GM12878 (cell line): ENCODE data around the gene OR51A7. TPM values are rescaled to one million over a fixed set of nuclear protein-coding genes. Genes with fewer than 3 reads are reported as not detected.

Experiments used
- ATAC-seq: fragments of 200-7000 bp; cut with Tn5 transposase; 3 replicates; pipeline ENCODE4 v1.9.1; 2020; ENCODE audit warnings: mild to moderate bottlenecking, moderate library complexity
- BruUV-seq: library from RNA; stranded (reverse); fragments of 400-500 nt; replicated peaks from 2 replicates; lab custom pipeline; 2021; lab: Mats Ljungman, UMichigan
- CTCF ChIA-PET: fragments of 300-600 bp; sonication (Branson Sonifier 250); formaldehyde crosslinking; extraction: SDS; loops from one replicate; lab custom pipeline; 2021; ENCODE audit warnings: inconsistent platforms; lab: Yijun Ruan, JAX
- POLR2A ChIA-PET: fragments of 350-600 bp; formaldehyde crosslinking; extraction: SDS; loops from one replicate; lab custom pipeline; 2021; ENCODE audit warnings: inconsistent platforms; lab: Charles Lee
- RAD21 ChIA-PET: fragments of 300-600 bp; sonication (Branson Sonifier 250); formaldehyde crosslinking; loops from one replicate; lab custom pipeline; 2023; ENCODE audit warnings: antibody characterized with exemption; ENCODE audit not compliant: unreplicated experiment; lab: Charles Lee
- SMC1A ChIA-PET: fragments of 300-600 bp; sonication (Branson Sonifier 250); formaldehyde crosslinking; loops from one replicate; lab custom pipeline; 2023; ENCODE audit not compliant: unreplicated experiment, uncharacterized antibody; lab: Charles Lee
- DNase-seq: peaks from one replicate; pipeline ENCODE4 v3.0.0-alpha.2; 2011; ENCODE audit warnings: low read depth, low spot score
- FAIRE-seq: peaks from 3 replicates; lab custom pipeline; 2011; peaks lifted over from hg19 to GRCh38; lab: Jason Lieb, UNC
- H2AFZ ChIP-seq: 2 replicates; pipeline ENCODE4 v1.6.0; 2011; ENCODE audit warnings: low read depth, low read length, control low read depth; ENCODE audit not compliant: control insufficient read depth
- H3K27ac ChIP-seq: 2 replicates; pipeline ENCODE4 v1.5.1; 2011; ENCODE audit warnings: control low read depth; ENCODE audit not compliant: control insufficient read depth, insufficient read depth
- H3K27me3 ChIP-seq, 2 experiments: replicated peaks in 1 of 2; 2 replicates each; pipeline versions ENCODE4 v1.6.0 to v1.6.1; 2011; ENCODE audit warnings: low read length in 1 of 2; ENCODE audit not compliant: control insufficient read depth in 2 of 2, insufficient read depth in 2 of 2
- H3K36me3 ChIP-seq, 2 experiments: 2 replicates each; pipeline ENCODE4 v1.5.1; 2011; ENCODE audit warnings: low read length in 1 of 2; ENCODE audit not compliant: control insufficient read depth in 2 of 2, insufficient read depth in 2 of 2
- H3K4me1 ChIP-seq: 2 replicates; pipeline ENCODE4 v1.6.1; 2011; ENCODE audit warnings: mild to moderate bottlenecking, low read length, moderate library complexity, mixed read lengths; ENCODE audit not compliant: control insufficient read depth, insufficient read depth
- H3K4me2 ChIP-seq: 2 replicates; pipeline ENCODE4 v1.6.0; 2011; ENCODE audit warnings: control low read depth; ENCODE audit not compliant: control insufficient read depth, insufficient read depth
- H3K4me3 ChIP-seq: fragments of 200-600 bp; sonication (generic); 2 replicates; pipeline ENCODE4 v1.5.1; 2016
- H3K79me2 ChIP-seq: 2 replicates; pipeline ENCODE4 v1.6.0; 2011; ENCODE audit warnings: low read length; ENCODE audit not compliant: control insufficient read depth, insufficient read depth
- H3K9ac ChIP-seq: 2 replicates; pipeline ENCODE4 v1.8.0; 2011; ENCODE audit warnings: low read length, control low read depth, mixed read lengths; ENCODE audit not compliant: control insufficient read depth, insufficient read depth
- H3K9me3 ChIP-seq: replicated peaks from 3 replicates; pipeline ENCODE4 v1.5.1; 2011; ENCODE audit warnings: mild to moderate bottlenecking, low read length; ENCODE audit not compliant: control insufficient read depth, insufficient read depth
- H4K20me1 ChIP-seq: 2 replicates; pipeline ENCODE4 v1.6.0; 2011; ENCODE audit not compliant: control insufficient read depth, insufficient read depth
- PAX5 ChIP-seq: IDR thresholded peaks from 2 replicates; pipeline ENCODE4 v1.6.1; 2011; ENCODE audit warnings: low read depth, low read length, borderline replicate concordance
- ZBTB11 ChIP-seq: fragments of 450-650 bp; formaldehyde crosslinking; IDR thresholded peaks from 2 replicates; pipeline ENCODE4 v1.5.0; 2022; ENCODE audit warnings: mild to moderate bottlenecking, missing genetic modification characterization
- WGBS: methylation state at CpG from one replicate; pipeline ENCODE4 v1.1.6; 2016; ENCODE audit warnings: low lambda C conversion rate; ENCODE audit not compliant: insufficient replicate concordance, insufficient coverage; ENCODE audit errors: missing lambda C conversion rate; 5-methylcytosine and 5-hydroxymethylcytosine counted together
- in situ Hi-C: fragments of 300-500 bp; cut with MboI; formaldehyde crosslinking; loops from 9 replicates; pipeline ENCODE4 v1.14.3; 2018; ENCODE audit warnings: mixed read lengths
- intact Hi-C: fragments of 100-400 bp; cut with micrococcal nuclease; formaldehyde crosslinking; loops from one replicate; pipeline ENCODE4 v1.14.2; 2022; ENCODE audit not compliant: unreplicated experiment
- polyA plus RNA-seq, 11 experiments: library from polyadenylated mRNA; depleted of rRNA in 4 of 11; unstranded in 6 of 11; stranded (reverse) in 5 of 11; fragments of >200 nt; fragmentation: Nextera tagmentation in 4 of 11; fragmentation: Illumina TruSeq in 1 of 11; extraction: Ambion mirVana in 4 of 11; extraction: Trizol in 1 of 11; gene quantifications; 1 replicate in 1 of 11; 2 replicates in 10 of 11; pipeline versions ENCODE4 v1.2.1 to v1.2.3, GENCODE V29; 2011 to 2016; ENCODE audit warnings: inconsistent platforms in 2 of 11, missing spikeins in 2 of 11, low read depth in 1 of 11
- total RNA-seq, 4 experiments: library from RNA; depleted of rRNA in 3 of 4; stranded (reverse); fragments of >200 nt in 3 of 4; fragmentation: Illumina TruSeq in 1 of 4; extraction: Trizol in 1 of 4; gene quantifications; 2 replicates each; pipeline versions ENCODE4 v1.2.1 to v1.2.3, GENCODE V29; 2013 to 2021

OR51A7 gene
- total and polyA plus RNA-seq, 10 of the 15 experiments (the other 5 are each of a cell fraction or from before 2014, with no cell fraction given): not detected

GRCh38 chr11:4881860-4882500 lies 21.6 kb upstream of the OR51A7 start, which contains the start of gene OR51T1:
TSS of gene OR51T1 (plus strand) at chr11:4881900. CDS start at chr11:4881900, 0 bp downstream.
- no TSS peak for BruUV-seq

More at GRCh38 chr11:4881860-4882500, 21.6 kb upstream of the OR51A7 start, which contains the start of gene OR51T1:
- intact Hi-C loops: no loop called here
- ATAC-seq (no peak), DNase-seq (no peak), FAIRE-seq (no peak)
- SMC1A ChIA-PET: no interaction called here
- no peak within 1 kb of the TSS for H3K27ac ChIP-seq
- POLR2A ChIA-PET: no interaction called here
- no peak within 1 kb of the TSS for H3K4me3 ChIP-seq
- no peak within 1 kb of the TSS for H3K4me2 ChIP-seq
- H3K79me2 ChIP-seq: no peaks in the 10 kb centered on the region
- H2AFZ ChIP-seq: no peak within 1 kb of the TSS
- H3K9ac ChIP-seq: no peak within 1 kb of the TSS
- H3K27me3 ChIP-seq: no peaks in the 10 kb centered on the region
- 29% methylated on average over 8 of the region's 8 CpGs for WGBS
- no peaks in the 10 kb centered on the region for H3K9me3 ChIP-seq
- H3K36me3 ChIP-seq: no peaks in the 10 kb centered on the region
- H4K20me1 ChIP-seq: no peaks in the 10 kb centered on the region
- RAD21 ChIA-PET: no interaction called here
- in situ Hi-C loops: no loop called here
- CTCF ChIA-PET: no interaction called here
- H3K4me1 ChIP-seq: no peaks in the 10 kb centered on the region
- TF ChIP-seq PAX5 (no peak), ZBTB11 (CRISPR knock-in tag) (no peak)
